GM23338 (cell line): ENCODE data around the gene ENTPD7. TPM values are rescaled to one million over a fixed set of nuclear protein-coding genes. Genes with fewer than 3 reads are reported as not detected.

Experiments
- ATAC-seq: fragments of 200-7000 bp; cut with Tn5 transposase; 3 replicates; pipeline ENCODE4 v1.9.1; 2020
- DNase-seq: peaks from one replicate; pipeline ENCODE4 v3.0.0-alpha.2; 2015; ENCODE audit warnings: low spot score
- H2AFZ ChIP-seq: fragments of 200-600 bp; sonication (generic); 2 replicates; pipeline ENCODE4 v1.8.0; 2016; ENCODE audit warnings: antibody characterized with exemption, mild to moderate bottlenecking, moderate library complexity
- H3F3A ChIP-seq: fragments of 200-600 bp; sonication (generic); replicated peaks from 2 replicates; pipeline ENCODE4 v1.8.0; 2017; ENCODE audit warnings: antibody characterized with exemption, mixed run types, low read depth
- H3K27ac ChIP-seq: fragments of 200-600 bp; sonication (generic); 2 replicates; pipeline ENCODE4 v1.6.1; 2016; ENCODE audit warnings: low read depth
- H3K27me3 ChIP-seq: fragments of 200-600 bp; sonication (generic); 2 replicates; pipeline ENCODE4 v1.8.0; 2016; ENCODE audit warnings: mild to moderate bottlenecking, mixed run types, moderate library complexity; ENCODE audit not compliant: insufficient read depth
- H3K36me3 ChIP-seq: fragments of 200-600 bp; sonication (generic); 2 replicates; pipeline ENCODE4 v1.8.0; 2016; ENCODE audit warnings: mild to moderate bottlenecking; ENCODE audit not compliant: insufficient read depth
- H3K4me1 ChIP-seq: fragments of 200-600 bp; sonication (generic); 2 replicates; pipeline ENCODE4 v1.8.0; 2016; ENCODE audit warnings: mild to moderate bottlenecking, moderate library complexity; ENCODE audit not compliant: insufficient read depth
- H3K4me2 ChIP-seq: fragments of 200-600 bp; sonication (generic); 2 replicates; pipeline ENCODE4 v1.7.1; 2017; ENCODE audit warnings: mixed run types
- H3K4me3 ChIP-seq: fragments of 200-600 bp; sonication (generic); 2 replicates; pipeline ENCODE4 v1.6.1; 2016; ENCODE audit warnings: mixed run types
- H3K79me2 ChIP-seq: fragments of 200-600 bp; sonication (generic); replicated peaks from 2 replicates; pipeline ENCODE4 v1.8.0; 2017; ENCODE audit warnings: mild to moderate bottlenecking; ENCODE audit not compliant: insufficient read depth
- H3K9me2 ChIP-seq: fragments of 200-600 bp; sonication (generic); 2 replicates; pipeline ENCODE4 v1.8.0; 2017; ENCODE audit not compliant: insufficient read depth
- H4K20me1 ChIP-seq: fragments of 200-600 bp; sonication (generic); replicated peaks from 2 replicates; pipeline ENCODE4 v1.8.0; 2017; ENCODE audit warnings: mild to moderate bottlenecking; ENCODE audit not compliant: insufficient read depth
- H3K27ac Mint-ChIP-seq: 2 replicates; pipeline ENCODE4 v1.8.0; 2020; ENCODE audit warnings: inconsistent platforms, mild to moderate bottlenecking, moderate library complexity, mixed read lengths
- H3K27me3 Mint-ChIP-seq: 3 replicates; pipeline ENCODE4 v1.8.0; 2022; ENCODE audit warnings: low read depth, mild to moderate bottlenecking, moderate library complexity, mixed read lengths, inconsistent platforms; ENCODE audit not compliant: insufficient read depth, poor library complexity
- H3K36me3 Mint-ChIP-seq: 3 replicates; pipeline ENCODE4 v1.8.0; 2021; ENCODE audit warnings: low read depth, mild to moderate bottlenecking, inconsistent platforms, moderate library complexity, mixed read lengths
- H3K4me1 Mint-ChIP-seq: 3 replicates; pipeline ENCODE4 v1.8.0; 2020; ENCODE audit warnings: mild to moderate bottlenecking, inconsistent platforms, mixed read lengths
- H3K4me3 Mint-ChIP-seq: 3 replicates; pipeline ENCODE4 v1.8.0; 2021; ENCODE audit warnings: moderate library complexity, mild to moderate bottlenecking, inconsistent platforms, mixed read lengths
- H3K9me3 Mint-ChIP-seq: 3 replicates; pipeline ENCODE4 v1.8.0; 2020; ENCODE audit warnings: moderate library complexity, mild to moderate bottlenecking, inconsistent platforms, mixed read lengths
- CREB1 ChIP-seq: fragments of 250-450 bp; sonication (Bioruptor Pico); IDR thresholded peaks from 2 replicates; pipeline ENCODE4 v1.5.0; 2020; ENCODE audit warnings: low read depth, mild to moderate bottlenecking, moderate library complexity
- CTCF ChIP-seq, 2 experiments: fragments of 200-600 bp in 1 of 2; sonication (generic) in 1 of 2; conservative IDR thresholded peaks; 2 replicates each; pipeline versions ENCODE4 v1.5.1 to v1.6.1; 2016 to 2017; ENCODE audit warnings: antibody characterized with exemption in 2 of 2, low read depth in 2 of 2, mild to moderate bottlenecking in 2 of 2, moderate library complexity in 1 of 2
- ETS1 ChIP-seq: IDR thresholded peaks from 2 replicates; pipeline ENCODE4 v1.6.1; 2016; ENCODE audit warnings: antibody characterized with exemption
- EZH2 ChIP-seq: fragments of 200-600 bp; sonication (generic); IDR thresholded peaks from one replicate; pipeline ENCODE4 v1.8.0; 2017; ENCODE audit warnings: antibody characterized with exemption, mild to moderate bottlenecking, low read depth; ENCODE audit not compliant: unreplicated experiment
- EZH2phosphoT487 ChIP-seq: fragments of 200-600 bp; sonication (generic); IDR thresholded peaks from one replicate; pipeline ENCODE4 v1.8.1; 2018; ENCODE audit warnings: antibody characterized with exemption; ENCODE audit not compliant: unreplicated experiment
- JUNB ChIP-seq: IDR thresholded peaks from one replicate; pipeline ENCODE4 v1.6.1; 2016; ENCODE audit warnings: antibody characterized with exemption; ENCODE audit not compliant: unreplicated experiment
- NANOG ChIP-seq: IDR thresholded peaks from 2 replicates; pipeline ENCODE4 v1.6.1; 2016; ENCODE audit warnings: antibody characterized with exemption, borderline replicate concordance
- POLR2AphosphoS5 ChIP-seq: IDR thresholded peaks from 2 replicates; pipeline ENCODE4 v1.6.1; 2016; ENCODE audit warnings: antibody characterized with exemption, low read depth
- REST ChIP-seq: IDR thresholded peaks from one replicate; pipeline ENCODE4 v1.6.1; 2018; ENCODE audit warnings: antibody characterized with exemption; ENCODE audit not compliant: unreplicated experiment
- STAT1 ChIP-seq: IDR thresholded peaks from one replicate; pipeline ENCODE4 v1.6.1; 2016; ENCODE audit warnings: antibody characterized with exemption; ENCODE audit not compliant: unreplicated experiment
- ZNF114 ChIP-seq: fragments of 250-450 bp; sonication (Bioruptor Pico); IDR thresholded peaks from 2 replicates; pipeline ENCODE4 v1.5.0; 2020; ENCODE audit warnings: mild to moderate bottlenecking, moderate library complexity
- ZNF331 ChIP-seq: fragments of 250-450 bp; sonication (Bioruptor Pico); IDR thresholded peaks from 2 replicates; pipeline ENCODE4 v1.5.0; 2020; ENCODE audit warnings: low read depth, mild to moderate bottlenecking, moderate library complexity
- polyA plus RNA-seq: library from polyadenylated mRNA; unstranded; fragments of >200 nt; fragmentation: Nextera tagmentation; extraction: Ambion mirVana; gene quantifications from 2 replicates; pipeline ENCODE4 v1.2.1, GENCODE V29; 2016
- total RNA-seq: library from RNA; depleted of rRNA; stranded (reverse); fragments of >200 nt; shearing (Covaris generic); gene quantifications from 2 replicates; pipeline ENCODE4 v1.2.3, GENCODE V29; 2014

ENTPD7 gene
- total and polyA plus RNA-seq, 2 experiments from 2014 or later: 1.7 to 12.6 TPM

- no peaks in the 10 kb centered on the region for H3K79me2 ChIP-seq
- H2AFZ ChIP-seq: no peak overlapping the region; the same call in 1 of the 2 replicates
- no peaks in the 10 kb centered on the region for H3K36me3 ChIP-seq
- H3K4me3 Mint-ChIP-seq: no peak overlapping the region
- H3F3A ChIP-seq: no peaks in the 10 kb centered on the region
- no peak for TF ChIP-seq NANOG
- no peak for TF ChIP-seq EZH2phosphoT487
- no peak for TF ChIP-seq STAT1
- peak in 1 of 2 experiments; percentile 32; a peak in 2 of 4 replicates for TF ChIP-seq CTCF (conservative IDR thresholded peaks at IDR 0.05; ENCODE audit: low read depth in 2 of 2)
- TF ChIP-seq CREB1 (CRISPR knock-in tag): no peak
- H3K36me3 Mint-ChIP-seq: no peaks in the 10 kb centered on the region
- H3K4me2 ChIP-seq: no peak overlapping the region
- H3K27me3 ChIP-seq: no peaks in the 10 kb centered on the region
- ATAC-seq: no peak
- DNase-seq: no peak
- H3K27ac ChIP-seq: no peak overlapping the region
- peaks cover 10% of the 10 kb centered on the region; the same call in 2 of the 3 replicates for H3K4me1 Mint-ChIP-seq
- no peak overlapping the region for H3K27ac Mint-ChIP-seq
- H3K9me3 Mint-ChIP-seq: no peaks in the 10 kb centered on the region
- no peaks in the 10 kb centered on the region for H3K4me1 ChIP-seq
- no peaks in the 10 kb centered on the region for H3K27me3 Mint-ChIP-seq
- no peaks in the 10 kb centered on the region for H4K20me1 ChIP-seq
- no peaks in the 10 kb centered on the region for H3K9me2 ChIP-seq
- H3K4me3 ChIP-seq: no peak overlapping the region
These were observed 28.9 kb upstream of the ENTPD7 start for GRCh38 chr10:99630433-99630832.

GRCh38 chr10:99630991-99631390 lies 28.3 kb upstream of the ENTPD7 start:
- Mint-ChIP-seq H3K27me3 (no peaks in the 10 kb centered on the region), H3K27ac (peak overlapping the region; percentile 0; the same call in 1 of the 2 replicates), H3K4me3 (no peak overlapping the region), H3K9me3 (no peaks in the 10 kb centered on the region), H3K4me1 (peaks cover 10% of the 10 kb centered on the region; the same call in 2 of the 3 replicates), H3K36me3 (no peaks in the 10 kb centered on the region)
- no peaks in the 10 kb centered on the region for H3K36me3 ChIP-seq
- H3K27ac ChIP-seq: no peak overlapping the region
- ATAC-seq: no peak
- no peaks in the 10 kb centered on the region for H3K9me2 ChIP-seq
- H3K27me3 ChIP-seq: no peaks in the 10 kb centered on the region
- TF ChIP-seq EZH2phosphoT487: no peak
- DNase-seq: no peak
- no peak overlapping the region for H3K4me2 ChIP-seq
- peak overlapping the region; percentile 38; the same call in 1 of the 2 replicates for H2AFZ ChIP-seq
- H3F3A ChIP-seq: no peaks in the 10 kb centered on the region
- H3K4me3 ChIP-seq: no peak overlapping the region
- no peaks in the 10 kb centered on the region for H4K20me1 ChIP-seq
- no peaks in the 10 kb centered on the region for H3K4me1 ChIP-seq
- no peaks in the 10 kb centered on the region for H3K79me2 ChIP-seq

GRCh38 chr10:99631496-99631895 lies 27.8 kb upstream of the ENTPD7 start:
- Histone ChIP-seq H3F3A (no peaks in the 10 kb centered on the region), H3K4me1 (no peaks in the 10 kb centered on the region), H4K20me1 (no peaks in the 10 kb centered on the region), H3K27me3 (no peaks in the 10 kb centered on the region), H3K4me2 (no peak overlapping the region), H3K36me3 (no peaks in the 10 kb centered on the region), H3K27ac (no peak overlapping the region), H3K79me2 (no peaks in the 10 kb centered on the region), H3K4me3 (no peak overlapping the region), H3K9me2 (no peaks in the 10 kb centered on the region), H2AFZ (no peak overlapping the region)
- Mint-ChIP-seq H3K27me3 (no peaks in the 10 kb centered on the region), H3K4me1 (peaks cover 10% of the 10 kb centered on the region; the same call in 2 of the 3 replicates), H3K36me3 (no peaks in the 10 kb centered on the region), H3K4me3 (no peak overlapping the region), H3K27ac (no peak overlapping the region), H3K9me3 (no peaks in the 10 kb centered on the region)
- no peak for DNase-seq
- ATAC-seq: no peak
- no peak for TF ChIP-seq EZH2phosphoT487
- no peak for TF ChIP-seq REST
- no peak for TF ChIP-seq ETS1
- no peak for TF ChIP-seq EZH2
- TF ChIP-seq POLR2AphosphoS5: no peak
- no peak for TF ChIP-seq ZNF331 (CRISPR knock-in tag)
- TF ChIP-seq JUNB: no peak
- TF ChIP-seq ZNF114 (CRISPR knock-in tag): no peak
